Measurements from ENCODE around the gene RGS6. TPM values are rescaled to one million over a fixed set of nuclear protein-coding genes. Genes with fewer than 3 reads are reported as not detected.

The RGS6 gene
- total RNA-seq, 4 donors from 2014 or later: 0.84 to 3.0 (median 1.7) TPM; not detected in 1

- no peak overlapping the region for H3K4me3 ChIP-seq (ENCODE audit: low read depth, poor library complexity, severe bottlenecking)
- no peak for DNase-seq (ENCODE audit: low spot score in 2 of 2)
- 66 to 67% methylated on average over 4 of the region's 4 CpGs for WGBS, 2 donors
- intact Hi-C loops (cut with DNase I; ENCODE audit: low total_unique reads): no loop called here
- TF ChIP-seq CTCF (IDR thresholded peaks at IDR 0.05) (no peak), POLR2A (IDR thresholded peaks at IDR 0.05) (no peak)
Observed at GRCh38 chr14:72024504-72024903, 92.3 kb downstream of the RGS6 start.

- no peak overlapping the region for H3K4me3 ChIP-seq (ENCODE audit: low read depth, poor library complexity, severe bottlenecking)
- WGBS, 2 donors: 32 to 53% methylated on average over 2 of the region's 2 CpGs
- TF ChIP-seq CTCF (IDR thresholded peaks at IDR 0.05) (no peak), POLR2A (IDR thresholded peaks at IDR 0.05) (no peak)
- no peak for DNase-seq (ENCODE audit: low spot score in 2 of 2)
- intact Hi-C loops (cut with DNase I; ENCODE audit: low total_unique reads): no loop called here
Observed at GRCh38 chr14:72026536-72026935, 94.3 kb downstream of the RGS6 start.

- DNase-seq (ENCODE audit: low spot score in 2 of 2): no peak
- WGBS, 2 donors: 30 to 83% methylated on average over 1 of the region's 1 CpG
- intact Hi-C loops (cut with DNase I; ENCODE audit: low total_unique reads): no loop called here
- no peak for TF ChIP-seq CTCF (IDR thresholded peaks at IDR 0.05)
- no peak for TF ChIP-seq POLR2A (IDR thresholded peaks at IDR 0.05)
- H3K4me3 ChIP-seq (ENCODE audit: low read depth, poor library complexity, severe bottlenecking): no peak overlapping the region
Observed at GRCh38 chr14:72027061-72027460, 94.8 kb downstream of the RGS6 start.

GRCh38 chr14:72033365-72033764 is 101.1 kb downstream of the RGS6 start:
- WGBS, 2 donors: 79 to 89% methylated on average over 4 of the region's 4 CpGs
- intact Hi-C loops (cut with DNase I; ENCODE audit: low total_unique reads): no loop called here
- H3K4me3 ChIP-seq (ENCODE audit: low read depth, poor library complexity, severe bottlenecking): no peak overlapping the region
- DNase-seq (ENCODE audit: low spot score in 2 of 2): no peak
- no peak for TF ChIP-seq POLR2A (IDR thresholded peaks at IDR 0.05)
- no peak for TF ChIP-seq CTCF (IDR thresholded peaks at IDR 0.05)

GRCh38 chr14:72040528-72040927 is 108.3 kb downstream of the RGS6 start:
- intact Hi-C loops (cut with DNase I; ENCODE audit: low total_unique reads): no loop called here
- TF ChIP-seq CTCF (IDR thresholded peaks at IDR 0.05): no peak
- no peak for TF ChIP-seq POLR2A (IDR thresholded peaks at IDR 0.05)
- no peak for DNase-seq (ENCODE audit: low spot score in 2 of 2)
- no peak overlapping the region for H3K4me3 ChIP-seq (ENCODE audit: low read depth, poor library complexity, severe bottlenecking)

- no peak for DNase-seq (ENCODE audit: low spot score in 2 of 2)
- no peak overlapping the region for H3K4me3 ChIP-seq (ENCODE audit: low read depth, poor library complexity, severe bottlenecking)
- TF ChIP-seq POLR2A (IDR thresholded peaks at IDR 0.05) (no peak), CTCF (IDR thresholded peaks at IDR 0.05) (no peak)
- 83 to 85% methylated on average over 2 of the region's 2 CpGs for WGBS, 2 donors
- intact Hi-C loops (cut with DNase I; ENCODE audit: low total_unique reads): no loop called here
Observed at GRCh38 chr14:72045271-72045670, 113.0 kb downstream of the RGS6 start.
